Hepatocyte (in vitro differentiated cells): ENCODE measurements around the gene CLMP. TPM values are rescaled to one million over a fixed set of nuclear protein-coding genes. Genes with fewer than 3 reads are reported as not detected.

Source experiments
- DNase-seq: peaks from one replicate; pipeline ENCODE4 v3.0.0-alpha.2; 2016; ENCODE audit warnings: low spot score
- H2AFZ ChIP-seq: fragments of 200-600 bp; sonication (generic); 2 replicates; pipeline ENCODE4 v1.6.0; 2016; ENCODE audit warnings: antibody characterized with exemption, mild to moderate bottlenecking
- H3K27ac ChIP-seq: fragments of 200-600 bp; sonication (generic); 2 replicates; pipeline ENCODE4 v1.5.1; 2016; ENCODE audit warnings: mild to moderate bottlenecking
- H3K27me3 ChIP-seq: fragments of 200-600 bp; sonication (generic); 2 replicates; pipeline ENCODE4 v1.6.1; 2016
- H3K36me3 ChIP-seq: fragments of 200-600 bp; sonication (generic); replicated peaks from 2 replicates; pipeline ENCODE4 v1.5.1; 2016; ENCODE audit warnings: low read depth; ENCODE audit not compliant: insufficient read depth
- H3K4me1 ChIP-seq: fragments of 200-600 bp; sonication (generic); 2 replicates; pipeline ENCODE4 v1.5.1; 2016; ENCODE audit warnings: mild to moderate bottlenecking, moderate library complexity; ENCODE audit not compliant: insufficient read depth
- H3K4me2 ChIP-seq: fragments of 200-600 bp; sonication (generic); 2 replicates; pipeline ENCODE4 v1.6.0; 2016
- H3K4me3 ChIP-seq: fragments of 200-600 bp; sonication (generic); 2 replicates; pipeline ENCODE4 v1.5.1; 2016; ENCODE audit warnings: mild to moderate bottlenecking
- H3K79me2 ChIP-seq: fragments of 200-600 bp; sonication (generic); 2 replicates; pipeline ENCODE4 v1.6.0; 2017; ENCODE audit warnings: mild to moderate bottlenecking
- H3K9me2 ChIP-seq: fragments of 200-600 bp; sonication (generic); replicated peaks from 2 replicates; pipeline ENCODE4 v1.6.0; 2017; ENCODE audit warnings: mild to moderate bottlenecking; ENCODE audit not compliant: insufficient read depth
- H3K9me3 ChIP-seq: fragments of 200-600 bp; sonication (generic); 2 replicates; pipeline ENCODE4 v1.5.1; 2016; ENCODE audit warnings: low read depth, mild to moderate bottlenecking
- H4K20me1 ChIP-seq: fragments of 200-600 bp; sonication (generic); 2 replicates; pipeline ENCODE4 v1.6.0; 2016; ENCODE audit warnings: mild to moderate bottlenecking; ENCODE audit not compliant: insufficient read depth, poor library complexity, severe bottlenecking
- CTCF ChIP-seq: fragments of 200-600 bp; sonication (generic); IDR thresholded peaks from 2 replicates; pipeline ENCODE4 v1.5.1; 2016; ENCODE audit warnings: antibody characterized with exemption, mild to moderate bottlenecking; ENCODE audit not compliant: poor library complexity
- EZH2 ChIP-seq: fragments of 200-600 bp; sonication (generic); IDR thresholded peaks from 2 replicates; pipeline ENCODE4 v1.6.1; 2016; ENCODE audit warnings: antibody characterized with exemption, mild to moderate bottlenecking, borderline replicate concordance
- EZH2phosphoT487 ChIP-seq: fragments of 200-600 bp; sonication (generic); IDR thresholded peaks from one replicate; pipeline ENCODE4 v1.6.1; 2018; ENCODE audit warnings: antibody characterized with exemption, mild to moderate bottlenecking, low read depth, moderate library complexity; ENCODE audit not compliant: unreplicated experiment, severe bottlenecking
- WGBS: methylation state at CpG from one replicate; pipeline ENCODE4 v1.1.6; 2016; ENCODE audit warnings: low lambda C conversion rate; ENCODE audit errors: missing lambda C conversion rate; 5-methylcytosine and 5-hydroxymethylcytosine counted together
- polyA plus RNA-seq: library from polyadenylated mRNA; unstranded; fragments of >200 nt; fragmentation: Nextera tagmentation; extraction: Ambion mirVana; gene quantifications from 2 replicates; pipeline ENCODE4 v1.2.1, GENCODE V29; 2016
- total RNA-seq: library from RNA; depleted of rRNA; stranded (reverse); fragments of >200 nt; gene quantifications from 2 replicates; pipeline ENCODE4 v1.2.3, GENCODE V29; 2014

The CLMP gene
- total and polyA plus RNA-seq, 2 experiments from 2014 or later = 23.3 to 59.4 TPM

- TF ChIP-seq EZH2 (no peak), CTCF (no peak), EZH2phosphoT487 (no peak)
- DNase-seq = no peak
- Histone ChIP-seq H3K9me3 (no peaks in the 10 kb centered on the region), H2AFZ (no peak overlapping the region), H3K4me1 (no peaks in the 10 kb centered on the region), H3K27ac (no peak overlapping the region), H3K79me2 (no peaks in the 10 kb centered on the region), H3K4me2 (no peak overlapping the region), H4K20me1 (no peaks in the 10 kb centered on the region), H3K4me3 (no peak overlapping the region), H3K36me3 (no peaks in the 10 kb centered on the region), H3K27me3 (no peaks in the 10 kb centered on the region), H3K9me2 (no peaks in the 10 kb centered on the region)
- 89% methylated on average over 9 of the region's 10 CpGs for WGBS
These were observed 153.9 kb downstream of the CLMP start for GRCh38 chr11:123041185-123041584.

GRCh38 chr11:123040111-123040432 lies 155.0 kb downstream of the CLMP start:
- WGBS = 82% methylated on average over 11 of the region's 11 CpGs
- no peak overlapping the region for H2AFZ ChIP-seq

GRCh38 chr11:123035831-123036230 lies 159.2 kb downstream of the CLMP start:
- WGBS = 92% methylated on average over 10 of the region's 10 CpGs
- DNase-seq = no peak
- no peak overlapping the region for H3K4me3 ChIP-seq
- no peak overlapping the region for H3K27ac ChIP-seq
- H4K20me1 ChIP-seq = no peaks in the 10 kb centered on the region
- no peaks in the 10 kb centered on the region for H3K79me2 ChIP-seq
- TF ChIP-seq EZH2 = no peak
- no peak for TF ChIP-seq EZH2phosphoT487
- no peak for TF ChIP-seq CTCF
- H3K9me3 ChIP-seq = no peaks in the 10 kb centered on the region
- H3K4me2 ChIP-seq = no peak overlapping the region
- no peaks in the 10 kb centered on the region for H3K27me3 ChIP-seq
- no peak overlapping the region for H2AFZ ChIP-seq
- no peaks in the 10 kb centered on the region for H3K9me2 ChIP-seq
- H3K4me1 ChIP-seq = no peaks in the 10 kb centered on the region
- no peaks in the 10 kb centered on the region for H3K36me3 ChIP-seq

More at GRCh38 chr11:123040111-123040432, 155.0 kb downstream of the CLMP start:
- Histone ChIP-seq H3K9me3 (no peaks in the 10 kb centered on the region), H3K27me3 (no peaks in the 10 kb centered on the region), H3K79me2 (no peaks in the 10 kb centered on the region), H3K27ac (no peak overlapping the region), H3K4me3 (no peak overlapping the region), H4K20me1 (no peaks in the 10 kb centered on the region), H3K4me1 (no peaks in the 10 kb centered on the region), H3K4me2 (no peak overlapping the region), H3K9me2 (no peaks in the 10 kb centered on the region), H3K36me3 (no peaks in the 10 kb centered on the region)
- TF ChIP-seq EZH2 (no peak), CTCF (no peak), EZH2phosphoT487 (no peak)
- no peak for DNase-seq

GRCh38 chr11:123034597-123034996 lies 160.5 kb downstream of the CLMP start:
- no peak for DNase-seq
- Histone ChIP-seq H2AFZ (no peak overlapping the region), H3K79me2 (no peaks in the 10 kb centered on the region), H4K20me1 (no peaks in the 10 kb centered on the region), H3K36me3 (no peaks in the 10 kb centered on the region), H3K4me1 (no peaks in the 10 kb centered on the region), H3K27ac (no peak overlapping the region), H3K4me2 (no peak overlapping the region), H3K9me3 (no peaks in the 10 kb centered on the region), H3K27me3 (no peaks in the 10 kb centered on the region), H3K9me2 (no peaks in the 10 kb centered on the region), H3K4me3 (no peak overlapping the region)
- TF ChIP-seq EZH2 = no peak
- TF ChIP-seq EZH2phosphoT487 = no peak
- TF ChIP-seq CTCF = no peak
- 88% methylated on average over 6 of the region's 6 CpGs for WGBS
